Measurements from ENCODE around the gene TUSC2.

DNA sequence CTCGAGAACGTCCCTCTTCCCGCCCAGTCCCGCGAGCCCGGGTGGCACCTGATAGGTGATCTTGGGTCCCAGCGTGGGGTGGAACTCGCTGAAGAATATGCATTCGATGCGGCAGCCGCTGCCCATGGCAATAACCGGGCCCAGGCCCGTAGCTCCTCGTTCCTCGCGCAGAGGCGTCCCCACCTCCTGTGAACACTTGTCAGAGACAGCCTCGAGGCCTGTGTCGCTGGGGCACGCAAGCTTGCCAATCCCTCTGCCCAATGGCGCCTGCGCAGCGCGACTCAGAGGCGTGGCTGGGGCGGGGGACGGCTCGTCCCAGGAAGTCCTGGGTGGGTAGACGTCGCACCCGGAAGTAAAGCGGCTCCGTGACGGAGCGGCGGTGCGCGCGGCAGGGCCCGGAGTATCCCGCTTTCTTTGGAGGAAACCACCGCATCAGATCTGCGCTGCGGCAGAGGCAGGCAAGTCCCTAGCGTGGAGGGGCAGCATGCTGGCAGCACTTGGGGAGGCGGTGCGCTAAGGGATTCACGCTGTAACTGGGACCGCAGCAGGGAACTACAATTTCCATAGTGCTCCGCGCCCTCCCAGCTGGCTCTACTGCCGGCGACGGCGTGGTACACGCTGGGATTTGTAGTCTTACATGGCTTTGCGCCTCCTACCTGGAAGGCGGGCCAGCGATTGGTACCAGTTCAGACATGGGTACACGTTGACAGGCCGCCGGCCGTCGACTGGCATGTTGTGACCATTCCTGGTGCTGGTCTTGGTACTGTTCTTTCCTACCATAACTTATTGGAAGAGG, 22.7 kb upstream of the TUSC2 start, which contains the start of the genes CYB561D2 and NPRL2:
- TF ChIP-seq, protein P1, sequence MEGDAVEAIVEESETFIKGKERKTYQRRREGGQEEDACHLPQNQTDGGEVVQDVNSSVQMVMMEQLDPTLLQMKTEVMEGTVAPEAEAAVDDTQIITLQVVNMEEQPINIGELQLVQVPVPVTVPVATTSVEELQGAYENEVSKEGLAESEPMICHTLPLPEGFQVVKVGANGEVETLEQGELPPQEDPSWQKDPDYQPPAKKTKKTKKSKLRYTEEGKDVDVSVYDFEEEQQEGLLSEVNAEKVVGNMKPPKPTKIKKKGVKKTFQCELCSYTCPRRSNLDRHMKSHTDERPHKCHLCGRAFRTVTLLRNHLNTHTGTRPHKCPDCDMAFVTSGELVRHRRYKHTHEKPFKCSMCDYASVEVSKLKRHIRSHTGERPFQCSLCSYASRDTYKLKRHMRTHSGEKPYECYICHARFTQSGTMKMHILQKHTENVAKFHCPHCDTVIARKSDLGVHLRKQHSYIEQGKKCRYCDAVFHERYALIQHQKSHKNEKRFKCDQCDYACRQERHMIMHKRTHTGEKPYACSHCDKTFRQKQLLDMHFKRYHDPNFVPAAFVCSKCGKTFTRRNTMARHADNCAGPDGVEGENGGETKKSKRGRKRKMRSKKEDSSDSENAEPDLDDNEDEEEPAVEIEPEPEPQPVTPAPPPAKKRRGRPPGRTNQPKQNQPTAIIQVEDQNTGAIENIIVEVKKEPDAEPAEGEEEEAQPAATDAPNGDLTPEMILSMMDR (IDR thresholded peaks at IDR 0.05), result peak in 1 of 7 experiments; percentile 7
- peak; percentile 90 to 97 (median 96) for TF ChIP-seq POLR2A (IDR thresholded peaks at IDR 0.05)
